ENCODE data around the gene SMYD3.

Gene SMYD3

DNA sequence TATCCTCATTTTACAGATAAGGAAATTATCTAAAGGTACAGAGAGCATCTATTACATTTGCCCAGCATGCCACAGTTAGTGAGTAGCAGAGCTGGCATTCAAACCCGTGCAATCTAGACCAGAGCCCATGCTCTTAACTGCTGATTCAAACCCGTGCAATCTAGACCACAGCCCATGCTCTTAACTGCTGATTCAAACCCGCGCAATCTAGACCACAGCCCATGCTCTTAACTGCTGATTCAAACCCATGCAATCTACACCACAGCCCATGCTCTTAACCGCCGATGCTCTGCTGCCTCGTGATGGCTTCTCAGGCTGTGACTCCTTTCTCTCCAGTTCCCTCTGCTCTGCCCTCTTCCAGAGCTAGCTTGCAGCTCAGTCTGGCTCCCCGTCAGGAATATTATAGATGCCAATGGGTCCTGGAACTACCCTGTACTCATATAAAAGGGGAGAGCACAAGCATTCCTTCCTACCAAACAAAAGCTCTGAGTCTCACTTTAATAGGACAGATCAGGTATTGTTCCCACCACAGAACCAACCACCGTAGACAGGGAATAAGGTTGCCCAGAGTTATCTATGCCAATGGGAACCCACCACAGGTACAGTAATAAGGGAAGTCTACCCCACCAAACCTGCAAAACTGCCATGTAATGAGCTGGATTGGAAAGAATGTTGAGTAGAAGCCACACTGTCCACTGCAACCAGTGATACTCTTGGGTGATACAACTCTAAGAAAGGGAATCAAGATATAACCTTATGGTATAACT is 78.4 kb downstream of the SMYD3 start:
- DNase-seq (ENCODE audit: low read depth) = peak; percentile 95
- no peak overlapping the region for H3K4me3 ChIP-seq (ENCODE audit: control insufficient read depth, low read depth, low read length)
- TF ChIP-seq, protein P1, sequence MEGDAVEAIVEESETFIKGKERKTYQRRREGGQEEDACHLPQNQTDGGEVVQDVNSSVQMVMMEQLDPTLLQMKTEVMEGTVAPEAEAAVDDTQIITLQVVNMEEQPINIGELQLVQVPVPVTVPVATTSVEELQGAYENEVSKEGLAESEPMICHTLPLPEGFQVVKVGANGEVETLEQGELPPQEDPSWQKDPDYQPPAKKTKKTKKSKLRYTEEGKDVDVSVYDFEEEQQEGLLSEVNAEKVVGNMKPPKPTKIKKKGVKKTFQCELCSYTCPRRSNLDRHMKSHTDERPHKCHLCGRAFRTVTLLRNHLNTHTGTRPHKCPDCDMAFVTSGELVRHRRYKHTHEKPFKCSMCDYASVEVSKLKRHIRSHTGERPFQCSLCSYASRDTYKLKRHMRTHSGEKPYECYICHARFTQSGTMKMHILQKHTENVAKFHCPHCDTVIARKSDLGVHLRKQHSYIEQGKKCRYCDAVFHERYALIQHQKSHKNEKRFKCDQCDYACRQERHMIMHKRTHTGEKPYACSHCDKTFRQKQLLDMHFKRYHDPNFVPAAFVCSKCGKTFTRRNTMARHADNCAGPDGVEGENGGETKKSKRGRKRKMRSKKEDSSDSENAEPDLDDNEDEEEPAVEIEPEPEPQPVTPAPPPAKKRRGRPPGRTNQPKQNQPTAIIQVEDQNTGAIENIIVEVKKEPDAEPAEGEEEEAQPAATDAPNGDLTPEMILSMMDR (IDR thresholded peaks at IDR 0.05; ENCODE audit: control insufficient read depth, insufficient read depth, low read depth, low read length, missing control alignments) = no peak

DNA sequence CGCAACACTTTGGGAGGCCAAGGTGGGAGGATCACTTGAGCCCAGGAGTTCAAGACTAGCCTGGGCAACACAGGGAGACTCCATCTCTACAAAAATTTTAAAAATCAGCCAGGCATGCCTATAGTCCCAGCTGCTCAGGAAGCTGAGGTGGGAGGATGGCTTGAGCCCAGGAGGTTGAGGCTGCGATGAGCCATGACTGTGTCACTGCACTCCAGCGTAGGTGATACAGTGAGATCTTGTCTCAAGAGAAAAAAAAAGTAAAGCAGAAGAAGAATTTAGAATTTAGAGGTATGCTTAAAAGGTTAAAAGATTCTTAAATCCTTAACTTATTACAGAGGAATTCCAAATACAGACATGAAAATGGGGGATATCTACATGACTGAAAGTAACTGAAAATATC is 79.5 kb downstream of the SMYD3 start:
- DNase-seq (ENCODE audit: low read depth) = no peak
- TF ChIP-seq, protein P1 (IDR thresholded peaks at IDR 0.05; ENCODE audit: control insufficient read depth, insufficient read depth, low read depth, low read length, missing control alignments) = no peak
- H3K4me3 ChIP-seq (ENCODE audit: control insufficient read depth, low read depth, low read length) = no peak overlapping the region

- DNase-seq (ENCODE audit: low read depth) = no peak
- no peak overlapping the region for H3K4me3 ChIP-seq (ENCODE audit: control insufficient read depth, low read depth, low read length)
- TF ChIP-seq, protein P1 (IDR thresholded peaks at IDR 0.05; ENCODE audit: control insufficient read depth, insufficient read depth, low read depth, low read length, missing control alignments) = no peak
Measured at GRCh38 chr1:246425895-246426294, 81.2 kb downstream of the SMYD3 start.

- TF ChIP-seq, protein P1 (IDR thresholded peaks at IDR 0.05; ENCODE audit: control insufficient read depth, insufficient read depth, low read depth, low read length, missing control alignments) = no peak
- H3K4me3 ChIP-seq (ENCODE audit: control insufficient read depth, low read depth, low read length) = no peak overlapping the region
- DNase-seq (ENCODE audit: low read depth) = no peak
Measured at GRCh38 chr1:246425139-246425794, 81.8 kb downstream of the SMYD3 start.

DNA sequence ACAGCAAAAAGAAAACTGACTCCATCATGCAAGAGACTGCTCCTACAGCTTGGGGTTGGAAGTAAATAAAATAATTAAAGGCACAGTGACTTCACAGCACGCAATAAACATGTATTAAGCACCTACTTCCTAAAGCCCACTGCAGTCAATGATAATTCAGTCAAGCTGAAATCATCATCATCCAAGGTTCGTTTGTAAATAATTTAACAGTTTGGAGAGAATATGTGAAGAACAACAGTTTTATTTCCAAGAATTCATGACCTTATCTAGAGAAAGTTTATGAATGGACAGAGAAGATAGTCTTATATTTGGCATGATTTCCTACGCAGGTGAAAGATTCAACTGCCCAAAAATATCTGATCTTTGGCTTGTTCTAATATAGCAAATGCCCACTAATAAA is 86.8 kb downstream of the SMYD3 start:
- TF ChIP-seq, protein P1 (IDR thresholded peaks at IDR 0.05; ENCODE audit: control insufficient read depth, insufficient read depth, low read depth, low read length, missing control alignments) = no peak
- no peak for DNase-seq (ENCODE audit: low read depth)
- H3K4me3 ChIP-seq (ENCODE audit: control insufficient read depth, low read depth, low read length) = no peak overlapping the region

DNA sequence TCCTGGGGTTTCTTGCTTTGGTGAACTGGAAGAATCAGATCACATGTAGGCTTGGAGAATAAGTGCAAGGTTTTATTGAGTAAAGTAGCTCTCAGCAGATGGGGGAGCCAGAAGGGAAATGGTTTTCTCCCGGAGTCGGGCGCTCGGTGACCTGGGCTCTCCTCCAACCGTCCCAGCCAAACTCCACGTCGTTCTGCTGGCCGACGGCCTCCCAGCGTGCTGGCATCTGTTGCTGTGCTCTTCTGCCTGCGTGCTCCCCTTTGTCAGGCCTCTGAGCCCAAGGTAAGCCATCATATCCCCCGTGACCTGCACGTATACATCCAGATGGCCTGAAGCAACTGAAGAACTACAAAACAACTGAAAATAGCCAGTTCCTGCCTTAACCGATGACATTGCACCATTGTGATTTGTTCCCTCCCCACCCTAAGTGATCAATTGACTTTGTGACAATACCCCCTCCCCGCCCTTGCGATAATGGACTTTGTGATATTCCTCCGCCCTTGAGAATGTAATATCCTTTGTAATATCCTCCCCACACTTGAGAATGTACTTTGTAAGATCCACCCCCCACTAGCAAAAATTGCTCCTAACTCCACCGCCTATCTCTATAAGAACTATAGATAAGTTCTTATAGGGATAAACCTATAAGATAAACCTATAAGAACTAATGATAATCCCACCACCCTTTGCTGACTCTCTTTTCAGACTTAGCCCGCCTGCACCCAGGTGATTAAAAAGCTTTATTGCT is 88.3 kb downstream of the SMYD3 start:
- no peak for DNase-seq (ENCODE audit: low read depth)
- TF ChIP-seq, protein P1 (IDR thresholded peaks at IDR 0.05; ENCODE audit: control insufficient read depth, insufficient read depth, low read depth, low read length, missing control alignments) = no peak
- H3K4me3 ChIP-seq (ENCODE audit: control insufficient read depth, low read depth, low read length) = no peak overlapping the region
